ENCODE data around the gene TRIO.
A peak's percentile ranks its signal among the peaks of the same experiment; 100 is the strongest.

The TRIO gene

DNA sequence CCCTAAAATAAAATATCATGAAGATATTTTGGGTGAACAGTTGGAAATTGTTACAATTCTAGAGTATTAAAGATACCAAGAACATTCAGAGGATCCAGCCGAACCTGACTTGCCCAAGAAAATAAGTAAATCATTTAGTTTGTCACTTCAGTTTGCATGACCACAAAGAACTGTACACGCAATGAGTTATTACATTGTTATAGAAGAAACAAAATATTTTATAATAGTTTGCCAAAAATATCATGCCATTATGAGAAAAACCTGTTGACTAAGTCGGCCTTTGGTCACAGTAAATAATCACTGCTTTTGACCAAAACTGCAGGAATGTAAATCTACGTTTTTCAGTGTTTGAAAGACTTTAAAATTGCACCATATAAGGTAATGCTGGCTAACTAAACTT lies 27.9 kb downstream of the TRIO start:
- no peak for DNase-seq

DNA sequence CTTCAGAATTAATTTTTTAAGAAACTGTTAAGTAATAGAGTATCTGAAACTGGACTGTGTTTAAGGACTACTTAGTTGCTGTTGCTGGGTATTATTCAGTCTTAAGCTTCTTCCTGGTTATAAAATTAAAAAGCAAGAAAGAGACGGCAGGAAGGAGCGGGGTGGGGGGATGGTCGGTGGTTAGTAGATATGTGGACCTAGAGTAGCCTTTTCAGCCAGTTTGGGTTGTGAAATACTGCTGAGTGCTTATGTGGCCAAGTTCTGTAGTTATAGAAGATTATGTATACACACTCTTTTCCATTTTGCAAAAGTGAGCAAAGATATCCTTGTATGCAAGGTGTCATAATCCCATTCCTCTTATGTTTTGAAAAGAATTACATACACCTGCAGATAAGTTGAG lies 28.5 kb downstream of the TRIO start:
- DNase-seq, result peak; percentile 84

GRCh38 chr5:14172149-14172795 lies 29.1 kb downstream of the TRIO start:
- no peak for DNase-seq

DNA sequence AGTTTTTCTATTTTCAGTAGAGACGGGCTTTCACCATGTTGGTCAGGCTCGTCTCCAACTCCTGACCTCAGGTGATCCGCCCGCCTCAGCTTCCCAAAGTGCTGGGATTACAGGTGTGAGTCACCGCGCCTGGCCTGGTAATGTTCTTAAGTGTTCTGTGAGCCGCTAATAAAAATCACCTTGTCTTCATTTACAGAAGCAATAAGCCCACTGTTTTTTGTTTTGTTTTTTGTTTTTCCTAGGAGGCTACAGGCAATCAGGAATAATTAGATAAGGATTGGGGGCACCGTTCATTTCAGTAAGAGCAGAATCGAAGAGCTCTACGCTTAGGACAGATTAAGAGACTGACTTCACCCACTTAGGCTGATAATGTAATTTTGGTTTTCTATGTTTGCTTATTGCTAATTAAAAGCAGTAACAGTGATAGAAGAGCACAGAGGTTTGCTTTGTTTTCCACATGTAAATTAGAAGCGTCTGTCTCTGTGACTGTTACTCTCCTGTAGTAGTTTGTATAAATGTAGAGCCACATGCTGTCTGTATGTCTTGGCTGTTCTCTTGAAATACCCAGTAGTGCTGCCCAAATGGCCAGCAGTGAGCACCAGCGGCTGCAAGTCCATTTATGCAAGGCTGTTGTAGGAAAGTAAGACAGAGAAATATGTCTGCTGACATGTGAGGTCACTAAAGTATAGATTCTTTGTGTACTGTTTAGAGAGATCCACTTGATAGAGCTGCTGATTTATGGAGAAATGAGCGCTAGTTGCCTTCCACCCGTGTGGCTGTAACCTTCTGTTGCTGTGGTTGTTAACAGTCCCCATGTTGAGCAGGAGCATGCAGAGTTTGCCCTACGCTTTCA lies 30.5 kb downstream of the TRIO start:
- no peak for DNase-seq

- DNase-seq, result peak; percentile 64
Observed at GRCh38 chr5:14174230-14174636, 31.1 kb downstream of the TRIO start.

DNA sequence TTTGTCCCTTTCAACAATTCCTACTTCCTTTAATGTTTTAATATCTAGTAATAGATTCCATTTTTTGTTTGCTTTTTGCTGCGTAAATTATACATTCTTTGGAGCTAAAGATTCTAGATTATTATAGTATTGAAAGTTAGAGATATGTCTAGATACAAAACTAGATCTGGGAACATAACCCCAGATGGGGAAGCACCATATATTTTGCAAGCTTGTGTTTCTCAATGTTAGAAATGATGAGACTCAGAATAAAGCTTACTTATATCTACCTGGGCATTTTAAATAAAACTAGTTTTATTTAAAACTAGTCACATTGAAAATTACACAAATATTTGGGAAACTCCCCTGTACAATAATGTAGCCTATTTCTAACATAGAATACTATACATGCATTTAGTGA lies 32.2 kb downstream of the TRIO start:
- DNase-seq, result no peak

- DNase-seq, result no peak
Observed at GRCh38 chr5:14176888-14177287, 33.7 kb downstream of the TRIO start.

GRCh38 chr5:14177634-14178033 lies 34.5 kb downstream of the TRIO start:
- DNase-seq, result no peak

- no peak for DNase-seq
Observed at GRCh38 chr5:14178091-14178490, 34.9 kb downstream of the TRIO start.

DNA sequence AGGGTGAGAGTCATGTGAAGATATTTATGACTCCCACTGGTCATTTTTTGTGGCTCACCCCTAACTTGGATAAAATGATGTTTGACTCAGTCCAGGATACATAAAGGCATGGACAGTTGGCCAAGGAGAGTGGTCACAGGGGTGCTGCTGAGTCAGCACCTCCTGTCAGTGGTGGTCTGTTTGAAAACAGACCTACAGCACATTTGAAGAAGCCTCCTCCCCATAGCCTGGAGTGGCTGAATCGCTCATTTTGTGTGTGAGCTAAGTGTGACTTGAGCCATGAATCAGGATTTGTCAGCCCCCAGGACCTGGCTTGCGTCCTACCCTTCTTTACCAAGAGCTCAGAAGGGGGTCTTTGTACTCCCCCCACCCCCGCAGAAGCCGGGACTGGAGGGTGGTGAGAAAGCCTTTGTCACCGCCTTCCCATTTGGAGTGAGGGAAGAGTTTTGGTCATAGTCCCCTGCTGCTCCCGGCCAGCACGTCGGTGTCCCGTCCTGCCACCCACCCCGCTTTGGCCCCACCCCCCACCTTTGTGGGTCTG lies 35.6 kb downstream of the TRIO start:
- no peak for DNase-seq

GRCh38 chr5:14179446-14179845 lies 36.3 kb downstream of the TRIO start:
- no peak for DNase-seq

DNA sequence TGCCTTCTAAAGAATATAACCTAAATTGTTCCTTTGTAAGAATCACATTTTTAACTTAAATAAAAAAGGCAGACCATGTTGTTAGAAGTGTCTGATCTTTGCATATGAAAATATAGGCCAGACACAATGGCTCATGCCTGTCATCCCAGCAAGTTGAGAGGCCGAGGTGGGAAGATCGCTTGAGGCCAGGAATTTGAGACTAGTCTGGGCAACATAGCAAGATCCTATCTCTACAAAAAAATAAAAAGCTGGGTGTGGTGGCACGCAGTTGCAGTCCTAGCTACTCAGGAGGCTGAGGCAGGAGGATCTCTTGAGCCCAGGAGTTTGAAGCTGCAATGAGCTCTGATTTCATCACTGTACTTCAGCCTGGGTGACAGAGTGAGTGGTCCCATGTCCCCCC lies 37.3 kb downstream of the TRIO start:
- DNase-seq, result no peak

DNA sequence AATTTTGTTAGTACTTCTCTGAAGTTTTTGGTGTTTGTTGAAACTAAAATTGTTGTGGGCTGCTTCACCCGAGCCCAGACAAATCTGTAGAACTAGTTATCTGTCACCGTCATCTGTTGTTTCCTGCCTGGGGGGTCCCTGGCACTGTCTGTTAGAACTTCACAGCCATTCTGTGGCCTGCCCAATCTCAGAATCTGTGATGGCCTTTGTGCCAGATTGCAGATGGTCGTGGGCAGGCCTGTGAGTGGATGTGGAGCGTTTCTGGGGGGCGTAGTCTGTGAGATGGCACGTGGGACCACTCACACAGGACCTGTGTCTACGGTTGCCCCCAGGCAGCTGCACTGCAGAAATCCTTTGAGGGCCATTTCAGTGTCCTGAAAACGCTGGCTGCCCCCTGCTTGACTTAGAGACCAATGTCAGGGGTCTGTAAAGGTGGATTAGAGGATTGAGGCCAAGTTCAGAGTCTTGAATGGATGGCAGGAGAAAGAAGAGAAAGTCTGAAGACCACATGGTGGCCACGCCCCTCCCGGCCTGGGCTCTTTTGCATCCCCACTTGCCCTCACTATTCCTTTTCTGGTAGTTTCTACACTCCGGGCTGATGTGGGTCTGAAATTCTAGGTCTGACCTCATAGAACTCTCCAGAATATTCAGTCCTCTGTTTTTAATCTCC lies 38.3 kb downstream of the TRIO start:
- DNase-seq, result no peak

DNA sequence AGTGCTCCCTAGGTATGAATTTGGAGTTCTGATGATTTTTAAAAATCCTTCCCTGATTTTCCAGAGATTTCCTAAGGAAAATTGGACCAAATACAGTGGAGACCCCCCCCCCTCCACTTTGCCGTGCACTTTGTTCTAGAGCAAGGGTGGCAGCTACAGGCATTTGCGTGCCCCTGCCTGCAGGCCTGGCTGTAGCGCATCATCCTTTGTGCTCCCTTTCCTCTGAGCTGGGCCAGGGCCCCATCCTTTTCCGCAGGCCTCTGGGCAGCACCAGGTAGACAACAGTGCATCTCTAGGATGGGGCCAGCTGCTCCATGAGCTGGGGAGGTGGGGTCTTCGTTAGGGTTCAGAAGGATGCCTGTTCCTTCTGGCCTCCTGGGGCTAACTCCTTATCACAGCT lies 39.6 kb downstream of the TRIO start:
- no peak for DNase-seq

- no peak for DNase-seq
Observed at GRCh38 chr5:14183187-14183939, 40.2 kb downstream of the TRIO start.

- DNase-seq, result no peak
Observed at GRCh38 chr5:14184082-14184481, 40.9 kb downstream of the TRIO start.

GRCh38 chr5:14184725-14185124 lies 41.6 kb downstream of the TRIO start:
- no peak for DNase-seq

- DNase-seq, result no peak
Observed at GRCh38 chr5:14185326-14186058, 42.4 kb downstream of the TRIO start.

DNA sequence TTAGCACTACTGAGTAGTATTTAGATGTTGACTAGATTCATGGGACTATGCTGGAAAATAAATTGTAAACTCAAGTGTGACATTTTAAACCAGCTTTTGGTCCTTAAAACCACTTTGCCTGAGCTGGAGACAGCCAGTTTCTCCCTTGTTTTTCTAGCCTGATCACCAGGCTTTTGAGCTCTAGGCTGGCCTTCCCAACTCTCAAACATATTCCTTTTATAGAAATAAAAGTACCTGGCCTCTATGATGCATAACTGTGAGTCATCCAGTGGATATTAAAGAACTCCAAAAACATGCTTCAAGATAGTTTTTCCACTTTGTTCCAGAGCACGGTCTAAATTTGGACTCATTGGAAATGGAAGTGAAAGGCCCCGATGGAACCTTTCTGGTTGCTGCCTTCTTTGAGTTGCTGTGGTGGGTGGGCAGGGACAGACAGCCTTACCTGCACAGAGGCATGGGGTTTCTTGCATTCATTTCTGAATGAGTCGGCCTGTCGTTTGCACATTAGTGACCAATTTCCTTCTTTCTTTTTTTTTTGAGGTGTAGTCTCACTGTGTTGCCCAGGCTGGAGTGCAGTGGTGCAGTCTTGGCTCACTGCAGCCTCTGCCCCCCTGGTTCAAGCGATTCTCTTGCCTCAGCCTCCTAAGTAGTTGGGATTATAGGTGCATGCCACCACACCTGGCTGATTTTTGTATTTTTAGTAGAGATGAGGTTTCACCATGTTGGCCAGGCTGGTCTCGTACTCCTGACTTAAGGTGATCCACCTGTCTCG lies 43.1 kb downstream of the TRIO start:
- no peak for DNase-seq

GRCh38 chr5:14187157-14187556 lies 44.0 kb downstream of the TRIO start:
- DNase-seq, result no peak

- no peak for DNase-seq
Observed at GRCh38 chr5:14187660-14188059, 44.5 kb downstream of the TRIO start.

All from MV-4-11 (cell line).